ENCODE measurements around the gene YWHAH.

Gene YWHAH

DNA sequence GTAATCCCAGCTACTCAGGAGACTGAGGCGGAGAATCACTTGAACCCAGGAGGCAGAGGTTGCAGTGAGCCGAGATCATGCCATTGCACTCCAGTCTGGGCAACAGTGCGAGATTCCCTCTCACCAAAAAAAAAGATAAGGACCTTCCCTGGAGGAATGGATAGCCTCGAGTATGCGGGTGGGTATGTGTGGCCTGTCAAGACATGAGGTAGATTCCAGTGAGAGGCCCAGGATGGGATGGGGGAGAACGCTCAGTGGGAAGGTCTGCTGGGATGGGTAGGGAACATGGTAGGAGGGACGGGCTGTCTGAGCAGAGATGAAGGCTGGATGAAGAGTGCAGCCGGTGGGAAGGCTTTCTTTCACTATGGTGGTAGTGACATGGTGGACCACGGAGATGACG lies 39.0 kb upstream of the YWHAH start (continued):
- TF ChIP-seq, protein P1, sequence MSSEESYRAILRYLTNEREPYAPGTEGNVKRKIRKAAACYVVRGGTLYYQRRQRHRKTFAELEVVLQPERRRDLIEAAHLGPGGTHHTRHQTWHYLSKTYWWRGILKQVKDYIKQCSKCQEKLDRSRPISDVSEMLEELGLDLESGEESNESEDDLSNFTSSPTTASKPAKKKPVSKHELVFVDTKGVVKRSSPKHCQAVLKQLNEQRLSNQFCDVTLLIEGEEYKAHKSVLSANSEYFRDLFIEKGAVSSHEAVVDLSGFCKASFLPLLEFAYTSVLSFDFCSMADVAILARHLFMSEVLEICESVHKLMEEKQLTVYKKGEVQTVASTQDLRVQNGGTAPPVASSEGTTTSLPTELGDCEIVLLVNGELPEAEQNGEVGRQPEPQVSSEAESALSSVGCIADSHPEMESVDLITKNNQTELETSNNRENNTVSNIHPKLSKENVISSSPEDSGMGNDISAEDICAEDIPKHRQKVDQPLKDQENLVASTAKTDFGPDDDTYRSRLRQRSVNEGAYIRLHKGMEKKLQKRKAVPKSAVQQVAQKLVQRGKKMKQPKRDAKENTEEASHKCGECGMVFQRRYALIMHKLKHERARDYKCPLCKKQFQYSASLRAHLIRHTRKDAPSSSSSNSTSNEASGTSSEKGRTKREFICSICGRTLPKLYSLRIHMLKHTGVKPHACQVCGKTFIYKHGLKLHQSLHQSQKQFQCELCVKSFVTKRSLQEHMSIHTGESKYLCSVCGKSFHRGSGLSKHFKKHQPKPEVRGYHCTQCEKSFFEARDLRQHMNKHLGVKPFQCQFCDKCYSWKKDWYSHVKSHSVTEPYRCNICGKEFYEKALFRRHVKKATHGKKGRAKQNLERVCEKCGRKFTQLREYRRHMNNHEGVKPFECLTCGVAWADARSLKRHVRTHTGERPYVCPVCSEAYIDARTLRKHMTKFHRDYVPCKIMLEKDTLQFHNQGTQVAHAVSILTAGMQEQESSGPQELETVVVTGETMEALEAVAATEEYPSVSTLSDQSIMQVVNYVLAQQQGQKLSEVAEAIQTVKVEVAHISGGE (tag by site-specific recombination; conservative IDR thresholded peaks at IDR 0.05; ENCODE audit: low read depth), result no peak
- TF ChIP-seq GLI2 (tag by site-specific recombination; IDR thresholded peaks at IDR 0.05; ENCODE audit: borderline replicate concordance, low read depth) (no peak), KLF7 (tag by site-specific recombination; IDR thresholded peaks at IDR 0.05; ENCODE audit: borderline replicate concordance) (no peak), ZNF701 (tag by site-specific recombination; IDR thresholded peaks at IDR 0.05) (no peak), ZNF211 (tag by site-specific recombination; IDR thresholded peaks at IDR 0.05; ENCODE audit: low read depth) (no peak), ZNF16 (tag by site-specific recombination; IDR thresholded peaks at IDR 0.05; ENCODE audit: low read depth) (no peak), ZNF157 (tag by site-specific recombination; IDR thresholded peaks at IDR 0.05) (no peak), MEIS1 (CRISPR knock-in tag; IDR thresholded peaks at IDR 0.05; ENCODE audit: borderline replicate concordance) (no peak), ZNF140 (tag by site-specific recombination; IDR thresholded peaks at IDR 0.05) (no peak), KLF10 (tag by site-specific recombination; IDR thresholded peaks at IDR 0.05) (no peak)

DNA sequence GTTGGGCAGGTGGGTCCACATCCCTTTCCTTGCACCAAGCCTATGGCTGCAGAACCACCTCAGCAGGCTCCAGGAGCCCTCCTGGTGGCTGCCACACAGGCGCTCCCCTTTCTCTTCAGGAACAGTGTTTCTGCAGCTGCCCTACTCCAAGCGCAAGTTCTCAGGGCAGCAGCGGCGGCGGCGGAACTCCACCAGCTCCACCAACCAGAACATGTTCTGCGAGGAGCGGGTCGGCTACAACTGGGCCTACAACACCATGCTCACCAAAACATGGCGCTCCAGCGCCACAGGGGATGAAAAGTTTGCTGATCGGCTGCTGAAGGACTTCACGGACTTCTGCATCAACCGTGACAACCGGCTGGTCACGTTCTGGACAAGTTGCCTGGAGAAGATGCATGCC lies 38.2 kb upstream of the YWHAH start:
- ChIA-PET POLR2A (no interaction called here), CTCF (no interaction called here)
- no peak overlapping the region for H3K4me3 ChIP-seq (ENCODE audit: low read depth, low read length)
- peaks cover 5% of the 10 kb centered on the region; the same call in 1 of the 2 replicates for H3K4me1 ChIP-seq (ENCODE audit: control insufficient read depth, insufficient read depth, low read length)
- TF ChIP-seq ZFP41 (tag by site-specific recombination; IDR thresholded peaks at IDR 0.05; ENCODE audit: borderline replicate concordance) (no peak), ZNF292 (tag by site-specific recombination; IDR thresholded peaks at IDR 0.05; ENCODE audit: borderline replicate concordance, low read depth) (no peak), ZNF132 (tag by site-specific recombination; IDR thresholded peaks at IDR 0.05; ENCODE audit: borderline replicate concordance) (no peak), ZBTB7A (tag by site-specific recombination; IDR thresholded peaks at IDR 0.05; ENCODE audit: low read depth) (no peak), ZSCAN23 (tag by site-specific recombination; IDR thresholded peaks at IDR 0.05) (no peak)
- TF ChIP-seq, protein P2, sequence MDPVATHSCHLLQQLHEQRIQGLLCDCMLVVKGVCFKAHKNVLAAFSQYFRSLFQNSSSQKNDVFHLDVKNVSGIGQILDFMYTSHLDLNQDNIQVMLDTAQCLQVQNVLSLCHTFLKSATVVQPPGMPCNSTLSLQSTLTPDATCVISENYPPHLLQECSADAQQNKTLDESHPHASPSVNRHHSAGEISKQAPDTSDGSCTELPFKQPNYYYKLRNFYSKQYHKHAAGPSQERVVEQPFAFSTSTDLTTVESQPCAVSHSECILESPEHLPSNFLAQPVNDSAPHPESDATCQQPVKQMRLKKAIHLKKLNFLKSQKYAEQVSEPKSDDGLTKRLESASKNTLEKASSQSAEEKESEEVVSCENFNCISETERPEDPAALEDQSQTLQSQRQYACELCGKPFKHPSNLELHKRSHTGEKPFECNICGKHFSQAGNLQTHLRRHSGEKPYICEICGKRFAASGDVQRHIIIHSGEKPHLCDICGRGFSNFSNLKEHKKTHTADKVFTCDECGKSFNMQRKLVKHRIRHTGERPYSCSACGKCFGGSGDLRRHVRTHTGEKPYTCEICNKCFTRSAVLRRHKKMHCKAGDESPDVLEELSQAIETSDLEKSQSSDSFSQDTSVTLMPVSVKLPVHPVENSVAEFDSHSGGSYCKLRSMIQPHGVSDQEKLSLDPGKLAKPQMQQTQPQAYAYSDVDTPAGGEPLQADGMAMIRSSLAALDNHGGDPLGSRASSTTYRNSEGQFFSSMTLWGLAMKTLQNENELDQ (tag by site-specific recombination; IDR thresholded peaks at IDR 0.05; ENCODE audit: low read depth), result no peak
- TF ChIP-seq, protein P3, sequence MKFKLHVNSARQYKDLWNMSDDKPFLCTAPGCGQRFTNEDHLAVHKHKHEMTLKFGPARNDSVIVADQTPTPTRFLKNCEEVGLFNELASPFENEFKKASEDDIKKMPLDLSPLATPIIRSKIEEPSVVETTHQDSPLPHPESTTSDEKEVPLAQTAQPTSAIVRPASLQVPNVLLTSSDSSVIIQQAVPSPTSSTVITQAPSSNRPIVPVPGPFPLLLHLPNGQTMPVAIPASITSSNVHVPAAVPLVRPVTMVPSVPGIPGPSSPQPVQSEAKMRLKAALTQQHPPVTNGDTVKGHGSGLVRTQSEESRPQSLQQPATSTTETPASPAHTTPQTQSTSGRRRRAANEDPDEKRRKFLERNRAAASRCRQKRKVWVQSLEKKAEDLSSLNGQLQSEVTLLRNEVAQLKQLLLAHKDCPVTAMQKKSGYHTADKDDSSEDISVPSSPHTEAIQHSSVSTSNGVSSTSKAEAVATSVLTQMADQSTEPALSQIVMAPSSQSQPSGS (tag by site-specific recombination; IDR thresholded peaks at IDR 0.05; ENCODE audit: low read depth), result no peak
- H3K36me3 ChIP-seq (ENCODE audit: control insufficient read depth in 2 of 2, insufficient read depth in 1 of 2, low read length in 2 of 2), result peaks cover 0 to 49% of the 10 kb centered on the region in 2 experiments; a peak in 2 of 3 replicates
- H3K27ac ChIP-seq (ENCODE audit: extremely low read depth, low read depth, low read length), result no peak overlapping the region
- no peaks in the 10 kb centered on the region for H3K9me3 ChIP-seq (ENCODE audit: control insufficient read depth, insufficient read depth, low read depth, low read length)

DNA sequence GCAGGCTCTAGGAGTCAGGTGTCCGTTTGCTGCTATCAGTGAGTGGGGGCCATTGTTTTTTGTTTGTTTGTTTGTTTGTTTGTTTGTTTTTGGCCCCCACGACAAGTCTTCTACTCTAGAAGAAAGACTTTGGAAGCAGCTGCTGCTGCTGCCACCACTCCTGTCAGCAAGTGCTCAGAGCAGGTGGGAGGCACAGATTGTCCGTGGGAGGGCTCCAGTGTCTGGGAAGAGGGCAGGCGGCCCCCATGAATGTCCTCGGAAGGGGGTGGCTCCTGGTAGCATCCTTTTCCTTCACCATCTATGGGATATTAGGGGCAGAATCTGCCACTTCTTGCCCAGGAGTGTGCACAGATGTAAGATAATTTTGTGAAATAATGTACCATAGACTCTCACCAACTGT lies 37.8 kb upstream of the YWHAH start:
- ChIA-PET POLR2A (no interaction called here), CTCF (no interaction called here)
- Histone ChIP-seq H3K9me3 (ENCODE audit: control insufficient read depth, insufficient read depth, low read depth, low read length) (no peaks in the 10 kb centered on the region), H3K4me1 (ENCODE audit: control insufficient read depth, insufficient read depth, low read length) (peaks cover 2% of the 10 kb centered on the region; the same call in 1 of the 2 replicates), H3K27ac (ENCODE audit: extremely low read depth, low read depth, low read length) (no peak overlapping the region), H3K4me3 (ENCODE audit: low read depth, low read length) (no peak overlapping the region), H3K36me3 (ENCODE audit: control insufficient read depth in 2 of 2, insufficient read depth in 1 of 2, low read length in 2 of 2) (peaks cover 0 to 49% of the 10 kb centered on the region in 2 experiments; a peak in 2 of 3 replicates)
- TF ChIP-seq ZNF791 (tag by site-specific recombination; IDR thresholded peaks at IDR 0.05) (no peak), ZNF223 (tag by site-specific recombination; IDR thresholded peaks at IDR 0.05) (no peak), ZBTB8A (tag by site-specific recombination; IDR thresholded peaks at IDR 0.05) (no peak), ZNF292 (tag by site-specific recombination; IDR thresholded peaks at IDR 0.05; ENCODE audit: borderline replicate concordance, low read depth) (no peak), ZNF664 (tag by site-specific recombination; IDR thresholded peaks at IDR 0.05) (no peak), EGR2 (tag by site-specific recombination; IDR thresholded peaks at IDR 0.05; ENCODE audit: low read depth) (peak; percentile 40), ZFHX2 (tag by site-specific recombination; conservative IDR thresholded peaks at IDR 0.05) (peak; percentile 24; the same call in 1 of the 2 replicates), ZNF274 (IDR thresholded peaks at IDR 0.05; ENCODE audit: low read length) (no peak), ZNF274 (tag by site-specific recombination; IDR thresholded peaks at IDR 0.05; ENCODE audit: borderline replicate concordance) (no peak)

All from HEK293 (cell line).